ENCODE results near the gene TIFAB. TPM values are rescaled to one million over a fixed set of nuclear protein-coding genes. Genes with fewer than 3 reads are reported as not detected.
A peak's percentile ranks its signal among the peaks of the same experiment; 100 is the strongest.

TIFAB gene
- total and polyA plus RNA-seq, 2 experiments from 2014 or later = not detected

GRCh38 chr5:135433681-135434426 is 18.3 kb downstream of the TIFAB start (continued):
- TF ChIP-seq CTCF (conservative IDR thresholded peaks at IDR 0.05; ENCODE audit: low read depth in 2 of 2) = no peak
- TF ChIP-seq ZNF462 (CRISPR knock-in tag; IDR thresholded peaks at IDR 0.05) = no peak
- TF ChIP-seq NANOG (IDR thresholded peaks at IDR 0.05; ENCODE audit: borderline replicate concordance) = no peak
- no peak for TF ChIP-seq ZNF114 (CRISPR knock-in tag; IDR thresholded peaks at IDR 0.05)
- TF ChIP-seq JUNB (IDR thresholded peaks at IDR 0.05; ENCODE audit: unreplicated experiment) = no peak
- no peak for TF ChIP-seq POLR2AphosphoS5 (IDR thresholded peaks at IDR 0.05; ENCODE audit: low read depth)

- Histone ChIP-seq H3K4me3 (no peak overlapping the region), H3K27ac (ENCODE audit: low read depth) (no peak overlapping the region), H3F3A (replicated peaks; ENCODE audit: low read depth) (no peaks in the 10 kb centered on the region), H4K20me1 (replicated peaks; ENCODE audit: insufficient read depth) (no peaks in the 10 kb centered on the region), H3K36me3 (ENCODE audit: insufficient read depth) (no peaks in the 10 kb centered on the region), H3K4me1 (ENCODE audit: insufficient read depth) (no peaks in the 10 kb centered on the region), H3K9me2 (ENCODE audit: insufficient read depth) (no peaks in the 10 kb centered on the region), H3K4me2 (no peak overlapping the region), H2AFZ (no peak overlapping the region), H3K27me3 (ENCODE audit: insufficient read depth) (no peaks in the 10 kb centered on the region), H3K79me2 (replicated peaks; ENCODE audit: insufficient read depth) (no peaks in the 10 kb centered on the region)
- Mint-ChIP-seq H3K4me3 (no peak overlapping the region), H3K9me3 (peaks cover 11% of the 10 kb centered on the region; the same call in 2 of the 3 replicates), H3K4me1 (peaks cover 11% of the 10 kb centered on the region), H3K36me3 (ENCODE audit: low read depth) (peaks cover 8% of the 10 kb centered on the region; the same call in 2 of the 3 replicates), H3K27ac (no peak overlapping the region), H3K27me3 (ENCODE audit: insufficient read depth, low read depth, poor library complexity) (peaks cover 2% of the 10 kb centered on the region)
- peak; percentile 43; the same call in 1 of the 3 replicates for ATAC-seq
- DNase-seq (ENCODE audit: low spot score) = no peak
- no peak for TF ChIP-seq REST (IDR thresholded peaks at IDR 0.05; ENCODE audit: unreplicated experiment)
Measured at GRCh38 chr5:135432113-135432512, 20.0 kb downstream of the TIFAB start.

Data from GM23338 (cell line).